Natural killer cell (primary cell): ENCODE results near the gene COX6A2. TPM values are rescaled to one million over a fixed set of nuclear protein-coding genes. Genes with fewer than 3 reads are reported as not detected.

Source experiments
- ATAC-seq, 3 donors: fragments of 150-1000 bp in 2 of 3; fragments of 200-7000 bp in 1 of 3; cut with Tn5 transposase; 1 replicate in 1 of 3; 2 replicates in 2 of 3; pipeline ENCODE4 v1.10.0; 2021; ENCODE audit warnings: mild to moderate bottlenecking in 2 of 3, moderate library complexity in 2 of 3
- DNase-seq, 2 donors: peaks; one replicate each; pipeline versions ENCODE4 v3.0.0 to v3.0.0-alpha.2; 2013 to 2021; ENCODE audit warnings: mixed read lengths in 1 of 2
- H3K27ac ChIP-seq: one replicate; pipeline ENCODE4 v1.5.1; 2013; ENCODE audit warnings: mild to moderate bottlenecking, low read length
- H3K27me3 ChIP-seq: one replicate; pipeline ENCODE4 v1.6.1; 2013; ENCODE audit warnings: low read length; ENCODE audit not compliant: control insufficient read depth, insufficient read depth
- H3K36me3 ChIP-seq: one replicate; pipeline ENCODE4 v1.6.1; 2013; ENCODE audit warnings: low read length; ENCODE audit not compliant: control insufficient read depth, insufficient read depth
- H3K4me1 ChIP-seq: one replicate; pipeline ENCODE4 v1.6.1; 2013; ENCODE audit warnings: low read length; ENCODE audit not compliant: control insufficient read depth, insufficient read depth
- H3K4me3 ChIP-seq: one replicate; pipeline ENCODE4 v1.5.1; 2013; ENCODE audit warnings: low read length
- H3K9me3 ChIP-seq: one replicate; pipeline ENCODE4 v1.6.1; 2013; ENCODE audit warnings: low read length; ENCODE audit not compliant: control insufficient read depth, insufficient read depth
- H3K27ac Mint-ChIP-seq, 2 donors: one replicate each; pipeline ENCODE4 v1.8.0; 2022; ENCODE audit warnings: mild to moderate bottlenecking in 2 of 2, mixed read lengths in 2 of 2, moderate library complexity in 1 of 2
- H3K27me3 Mint-ChIP-seq, 2 donors: one replicate each; pipeline ENCODE4 v1.8.0; 2022; ENCODE audit warnings: low read depth in 2 of 2, mixed read lengths in 2 of 2
- H3K36me3 Mint-ChIP-seq: one replicate; pipeline ENCODE4 v1.8.0; 2022; ENCODE audit warnings: mixed read lengths
- H3K4me1 Mint-ChIP-seq, 2 donors: one replicate each; pipeline ENCODE4 v1.8.0; 2022; ENCODE audit warnings: mixed read lengths in 2 of 2
- H3K4me3 Mint-ChIP-seq: one replicate; pipeline ENCODE4 v1.8.0; 2022; ENCODE audit warnings: mild to moderate bottlenecking, moderate library complexity, mixed read lengths
- H3K9me3 Mint-ChIP-seq, 2 donors: one replicate each; pipeline ENCODE4 v1.8.0; 2022; ENCODE audit warnings: mixed read lengths in 2 of 2
- WGBS: methylation state at CpG from one replicate; pipeline ENCODE4 v1.1.7; 2013; ENCODE audit warnings: missing lambda C conversion rate; ENCODE audit not compliant: insufficient coverage; 5-methylcytosine and 5-hydroxymethylcytosine counted together
- intact Hi-C: fragments of 100-400 bp; cut with micrococcal nuclease; formaldehyde crosslinking; loops from one replicate; pipeline ENCODE4 v1.14.2; 2022
- total RNA-seq, 4 donors: library from RNA; stranded (reverse); fragments of 120-200 nt in 1 of 4; gene quantifications; one replicate each; pipeline versions ENCODE4 v1.2.3 to v1.2.4, GENCODE V29; 2013 to 2022
- TF ChIP-seq, protein P1 (sequence below): fragments of 200-600 bp; IDR thresholded peaks from one replicate; pipeline ENCODE4 v1.8.0; 2022; ENCODE audit warnings: antibody characterized with exemption

The COX6A2 gene
- total RNA-seq = not detected
- 0.50 TPM for total RNA-seq (2013)

DNA sequence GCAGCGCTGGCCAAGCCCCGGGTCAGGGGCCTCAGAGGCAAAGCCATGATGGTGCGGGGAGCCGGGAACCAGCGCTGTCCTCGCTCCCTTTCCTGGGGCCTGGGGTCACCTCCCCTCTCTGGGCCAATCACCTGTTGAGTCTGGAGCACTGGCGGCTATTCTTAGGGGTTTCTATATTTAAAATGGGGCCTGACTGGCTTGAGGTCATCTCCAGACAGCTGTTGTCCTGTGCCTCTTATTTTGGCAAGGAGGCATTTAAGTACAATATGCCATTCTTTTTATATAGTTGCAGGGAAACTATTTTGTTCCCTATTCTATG is at the start of gene COX6A2:
Gene COX6A2 (minus strand): TSS at position 82 of the 319 bp plus-strand sequence. CDS start 35 bp downstream, at position 47.
- H3K36me3 Mint-ChIP-seq = no peaks in the 10 kb centered on the region
- no peaks in the 10 kb centered on the region for H3K9me3 Mint-ChIP-seq
- Histone ChIP-seq H3K4me3 (peak within 1 kb of the TSS; percentile 22), H3K27me3 (no peaks in the 10 kb centered on the region), H3K9me3 (no peaks in the 10 kb centered on the region), H3K36me3 (no peaks in the 10 kb centered on the region), H3K27ac (peak within 1 kb of the TSS; percentile 1), H3K4me1 (peaks cover 55% of the 10 kb centered on the region)
- no peak for ATAC-seq
- TF ChIP-seq, protein P1, sequence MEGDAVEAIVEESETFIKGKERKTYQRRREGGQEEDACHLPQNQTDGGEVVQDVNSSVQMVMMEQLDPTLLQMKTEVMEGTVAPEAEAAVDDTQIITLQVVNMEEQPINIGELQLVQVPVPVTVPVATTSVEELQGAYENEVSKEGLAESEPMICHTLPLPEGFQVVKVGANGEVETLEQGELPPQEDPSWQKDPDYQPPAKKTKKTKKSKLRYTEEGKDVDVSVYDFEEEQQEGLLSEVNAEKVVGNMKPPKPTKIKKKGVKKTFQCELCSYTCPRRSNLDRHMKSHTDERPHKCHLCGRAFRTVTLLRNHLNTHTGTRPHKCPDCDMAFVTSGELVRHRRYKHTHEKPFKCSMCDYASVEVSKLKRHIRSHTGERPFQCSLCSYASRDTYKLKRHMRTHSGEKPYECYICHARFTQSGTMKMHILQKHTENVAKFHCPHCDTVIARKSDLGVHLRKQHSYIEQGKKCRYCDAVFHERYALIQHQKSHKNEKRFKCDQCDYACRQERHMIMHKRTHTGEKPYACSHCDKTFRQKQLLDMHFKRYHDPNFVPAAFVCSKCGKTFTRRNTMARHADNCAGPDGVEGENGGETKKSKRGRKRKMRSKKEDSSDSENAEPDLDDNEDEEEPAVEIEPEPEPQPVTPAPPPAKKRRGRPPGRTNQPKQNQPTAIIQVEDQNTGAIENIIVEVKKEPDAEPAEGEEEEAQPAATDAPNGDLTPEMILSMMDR = no peak
- peaks cover 33 to 47% of the 10 kb centered on the region in 2 donors for H3K4me1 Mint-ChIP-seq
- peaks cover 0 to 2% of the 10 kb centered on the region in 2 donors for H3K27me3 Mint-ChIP-seq
- peak within 1 kb of the TSS; percentile 78 for H3K4me3 Mint-ChIP-seq
- intact Hi-C loops = no loop called here
- peak within 1 kb of the TSS; percentile 58 to 60 for H3K27ac Mint-ChIP-seq
- WGBS = 83% methylated on average over 7 of the region's 7 CpGs
- DNase-seq = no peak

DNA sequence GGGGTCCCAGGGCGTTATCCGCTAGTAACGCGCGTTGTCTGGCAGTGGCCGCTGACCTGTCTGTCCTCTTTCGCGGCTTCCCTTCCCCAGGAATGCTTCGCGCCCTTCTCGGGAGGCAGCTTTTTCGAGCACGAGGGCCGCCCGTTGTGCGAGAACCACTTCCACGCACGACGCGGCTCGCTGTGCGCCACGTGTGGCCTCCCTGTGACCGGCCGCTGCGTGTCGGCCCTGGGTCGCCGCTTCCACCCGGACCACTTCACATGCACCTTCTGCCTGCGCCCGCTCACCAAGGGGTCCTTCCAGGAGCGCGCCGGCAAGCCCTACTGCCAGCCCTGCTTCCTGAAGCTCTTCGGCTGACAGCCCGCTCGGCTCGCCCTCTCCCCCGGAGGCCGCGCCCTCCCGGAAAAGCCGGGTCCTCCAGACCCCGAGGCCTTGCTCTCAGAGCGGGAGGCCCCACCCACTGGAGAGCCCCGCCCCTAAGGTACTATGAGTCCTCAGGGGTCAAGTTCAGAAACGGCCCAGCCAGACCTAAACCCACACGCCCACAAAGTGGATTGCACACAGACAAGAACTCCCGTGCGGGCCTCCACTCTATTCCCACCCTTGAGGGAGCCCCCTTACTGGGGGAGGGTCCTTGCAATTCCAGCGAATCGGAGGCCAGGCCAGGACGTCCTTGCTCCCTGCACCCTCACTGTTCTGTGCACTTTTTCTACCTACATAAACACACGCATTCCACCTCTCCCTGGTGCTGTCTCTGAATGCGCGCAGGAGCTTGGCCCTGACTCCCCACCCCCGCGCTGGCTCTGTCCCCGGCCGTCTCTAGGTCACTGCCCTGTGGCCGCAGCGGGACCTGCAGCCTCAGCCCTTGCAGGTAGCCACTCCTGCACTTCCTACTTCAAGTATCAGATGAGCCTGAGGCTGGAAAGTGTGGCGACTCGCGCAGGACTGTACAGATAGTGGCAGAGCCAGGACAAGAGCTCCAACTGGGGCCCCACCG is 49.4 kb upstream of the COX6A2 start:
- ATAC-seq (peak; percentile 24 to 29 (median 27)), DNase-seq (no peak)
- WGBS = 26% methylated on average over 67 of the region's 67 CpGs
- Histone ChIP-seq H3K9me3 (no peaks in the 10 kb centered on the region), H3K36me3 (no peaks in the 10 kb centered on the region), H3K27me3 (peaks cover 2% of the 10 kb centered on the region), H3K4me3 (peak overlapping the region; percentile 60), H3K4me1 (peaks cover 26% of the 10 kb centered on the region), H3K27ac (no peak overlapping the region)
- H3K27ac Mint-ChIP-seq = peak overlapping the region in 1 of 2 donors; percentile 81
- H3K4me3 Mint-ChIP-seq = peak overlapping the region; percentile 86
- TF ChIP-seq, protein P1 = no peak
- H3K9me3 Mint-ChIP-seq = no peaks in the 10 kb centered on the region
- intact Hi-C loops = no loop called here
- peaks cover 5 to 25% of the 10 kb centered on the region in 2 donors for H3K4me1 Mint-ChIP-seq
- peaks cover 0 to 15% of the 10 kb centered on the region in 2 donors for H3K27me3 Mint-ChIP-seq
- H3K36me3 Mint-ChIP-seq = no peaks in the 10 kb centered on the region

DNA sequence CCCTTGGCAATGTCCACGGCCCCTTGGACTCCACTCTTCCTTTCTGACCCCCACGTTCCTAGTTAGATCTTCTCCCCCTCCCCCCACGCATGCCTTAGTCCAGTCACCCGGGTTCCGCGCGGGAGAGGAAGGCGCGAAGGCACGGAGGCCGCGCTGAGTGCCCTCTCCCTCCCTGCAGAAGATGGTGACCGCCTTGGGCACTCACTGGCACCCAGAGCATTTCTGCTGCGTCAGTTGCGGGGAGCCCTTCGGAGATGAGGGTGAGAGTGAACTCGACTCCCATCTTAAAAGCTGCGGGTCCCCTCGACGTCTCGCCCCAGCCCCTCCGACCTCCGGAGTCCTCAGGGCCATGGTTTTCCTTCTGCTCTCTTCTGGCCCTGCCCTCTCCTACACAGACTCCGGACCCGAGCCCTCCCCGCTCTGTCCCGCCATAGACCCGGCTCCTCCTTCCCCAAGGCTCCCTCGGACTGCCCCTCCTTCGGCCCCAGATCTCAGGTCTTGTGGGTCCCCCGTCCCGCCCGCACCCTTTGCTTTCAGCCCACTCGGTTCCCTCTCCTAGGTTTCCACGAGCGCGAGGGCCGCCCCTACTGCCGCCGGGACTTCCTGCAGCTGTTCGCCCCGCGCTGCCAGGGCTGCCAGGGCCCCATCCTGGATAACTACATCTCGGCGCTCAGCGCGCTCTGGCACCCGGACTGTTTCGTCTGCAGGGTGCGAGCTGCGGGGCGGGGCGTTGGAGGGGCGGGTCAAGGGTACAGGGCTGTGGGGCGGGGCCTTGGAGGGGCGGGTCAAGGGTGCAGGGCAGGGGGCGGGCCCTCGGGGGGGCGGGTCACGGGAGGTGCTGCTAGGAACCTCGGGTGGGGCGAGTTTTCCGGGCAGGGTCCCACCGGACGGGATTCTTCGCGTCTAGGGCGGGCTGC is 48.4 kb upstream of the COX6A2 start:
- Mint-ChIP-seq H3K4me3 (peak overlapping the region; percentile 86), H3K36me3 (no peaks in the 10 kb centered on the region), H3K27me3 (peaks cover 0 to 15% of the 10 kb centered on the region in 2 donors), H3K9me3 (no peaks in the 10 kb centered on the region), H3K27ac (peak overlapping the region in 1 of 2 donors; percentile 81), H3K4me1 (peaks cover 5 to 30% of the 10 kb centered on the region in 2 donors)
- H3K4me1 ChIP-seq = peaks cover 34% of the 10 kb centered on the region
- TF ChIP-seq, protein P1 = no peak
- no peak overlapping the region for H3K27ac ChIP-seq
- H3K36me3 ChIP-seq = no peaks in the 10 kb centered on the region
- peak; percentile 88 to 89 (median 89) for ATAC-seq
- peak overlapping the region; percentile 60 for H3K4me3 ChIP-seq
- 9% methylated on average over 67 of the region's 68 CpGs for WGBS
- DNase-seq = peak; percentile 53 to 89
- H3K9me3 ChIP-seq = no peaks in the 10 kb centered on the region
- H3K27me3 ChIP-seq = peaks cover 8% of the 10 kb centered on the region
- intact Hi-C loops = no loop called here
